NCI-H146 (cell line): ENCODE results near the gene TOMM34.
A peak's percentile ranks its signal among the peaks of the same experiment; 100 is the strongest.

Source experiments
- DNase-seq: peaks from one replicate; lab custom pipeline; 2025; lab: John Stamatoyannopoulos, UW

The TOMM34 gene

DNA sequence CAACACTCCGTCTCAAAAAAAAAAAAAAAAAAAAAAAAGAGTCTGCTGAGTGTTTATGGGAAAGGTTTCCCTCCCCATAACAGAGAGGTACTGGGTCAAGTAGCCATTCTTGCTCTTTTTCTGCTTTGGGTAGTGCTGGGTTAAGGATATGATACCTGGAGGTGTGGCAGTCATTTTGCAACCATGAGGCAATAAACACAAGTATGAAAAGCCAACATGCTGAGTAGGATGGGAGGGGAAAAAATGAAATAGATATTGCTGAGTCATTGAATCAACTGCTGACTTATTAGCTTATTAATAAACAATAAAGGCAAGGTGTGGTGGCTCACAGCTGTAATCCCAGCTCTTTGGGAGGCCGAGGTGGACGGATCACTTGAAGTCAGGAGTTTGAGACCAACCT lies 2.3 kb upstream of the TOMM34 start:
- DNase-seq = no peak

- no peak for DNase-seq
Observed at GRCh38 chr20:44961870-44962267, 1.7 kb upstream of the TOMM34 start.

- no peak for DNase-seq
Observed at GRCh38 chr20:44961011-44961869, 1.0 kb upstream of the TOMM34 start.

DNA sequence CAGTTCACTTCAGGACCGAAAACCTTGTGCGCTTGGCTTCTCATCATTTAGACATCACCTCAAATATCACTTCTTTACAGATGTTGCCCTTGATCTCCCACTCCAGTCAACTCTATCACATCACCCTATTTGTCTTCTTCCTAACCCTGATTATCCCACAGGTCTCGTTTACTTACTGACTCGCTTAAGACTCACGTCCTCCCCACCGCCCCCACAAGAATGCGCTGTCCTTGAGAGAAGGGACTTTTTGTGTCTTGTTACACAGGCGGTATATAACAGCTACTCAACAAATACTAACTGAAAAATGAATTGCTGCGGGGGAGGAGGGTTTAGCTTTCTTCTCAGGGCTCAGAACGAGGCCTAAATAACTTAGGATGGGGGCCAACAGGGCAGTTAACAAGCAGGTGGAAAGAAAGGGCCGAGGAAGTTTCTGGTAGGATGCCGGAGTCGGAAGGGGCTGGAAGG lies 527 bp downstream of the TOMM34 start:
- DNase-seq = peak; percentile 39

- DNase-seq = no peak
Observed at GRCh38 chr20:44959082-44959637, 1.0 kb downstream of the TOMM34 start.

DNA sequence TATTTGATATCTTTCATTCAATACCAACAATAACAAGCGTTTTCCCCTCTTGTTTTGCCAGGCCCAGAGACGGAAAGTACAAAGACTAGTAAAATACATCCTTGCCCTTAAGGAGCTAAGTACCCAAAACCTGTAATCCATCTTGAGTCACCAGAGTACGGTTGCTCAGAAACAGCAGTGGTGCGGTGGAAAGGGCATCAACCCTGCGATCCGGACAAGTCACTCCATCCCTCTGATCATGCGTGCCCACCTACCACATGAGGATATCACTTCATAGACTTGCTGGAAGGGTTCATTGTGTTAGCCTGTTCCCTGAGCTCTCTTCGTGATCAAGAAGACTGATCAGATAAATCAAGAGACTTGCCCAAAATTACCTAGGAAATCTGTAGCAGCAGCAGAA lies 1.9 kb downstream of the TOMM34 start:
- DNase-seq = no peak

- DNase-seq = no peak
Observed at GRCh38 chr20:44956410-44956809, 3.8 kb downstream of the TOMM34 start.

- DNase-seq = no peak
Observed at GRCh38 chr20:44955270-44955669, 4.9 kb downstream of the TOMM34 start.

DNA sequence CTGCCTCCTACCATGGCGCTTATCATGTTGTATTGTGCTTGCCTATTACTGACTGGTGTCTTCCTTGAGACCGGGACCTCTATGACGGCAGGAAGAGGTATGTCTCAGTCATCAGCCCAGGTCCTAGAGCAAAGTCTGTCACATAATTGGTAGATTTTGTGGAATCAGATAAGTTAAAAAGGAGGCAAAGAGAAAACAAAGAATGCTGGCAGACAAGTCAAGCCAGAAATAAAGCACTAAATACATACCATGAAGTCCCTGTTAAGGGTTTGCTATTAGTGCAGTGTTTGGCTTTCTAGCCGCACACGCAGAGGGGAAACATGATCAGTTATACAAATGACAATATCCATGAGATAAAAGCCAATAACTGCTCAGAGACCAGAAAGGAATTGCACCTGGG lies 6.0 kb downstream of the TOMM34 start:
- DNase-seq = no peak

DNA sequence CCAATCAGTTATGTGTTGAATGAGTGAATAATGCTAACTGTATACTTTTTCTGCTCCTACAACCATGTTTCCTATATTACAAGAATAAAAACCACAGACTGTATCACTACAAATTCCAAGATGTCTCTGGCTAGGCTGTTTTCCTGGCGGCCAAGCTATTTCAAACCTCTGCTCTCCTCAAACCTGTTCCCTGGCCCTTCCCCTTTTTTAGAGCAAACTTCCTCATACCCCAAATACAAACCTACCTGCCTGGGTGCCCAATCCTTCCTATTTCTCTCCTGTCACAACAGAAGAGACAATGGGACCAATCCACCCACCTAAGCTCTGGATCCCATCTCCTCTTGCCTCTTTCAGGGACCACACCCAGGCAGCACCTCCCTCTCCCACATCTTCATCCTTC lies 7.5 kb downstream of the TOMM34 start:
- DNase-seq = no peak

DNA sequence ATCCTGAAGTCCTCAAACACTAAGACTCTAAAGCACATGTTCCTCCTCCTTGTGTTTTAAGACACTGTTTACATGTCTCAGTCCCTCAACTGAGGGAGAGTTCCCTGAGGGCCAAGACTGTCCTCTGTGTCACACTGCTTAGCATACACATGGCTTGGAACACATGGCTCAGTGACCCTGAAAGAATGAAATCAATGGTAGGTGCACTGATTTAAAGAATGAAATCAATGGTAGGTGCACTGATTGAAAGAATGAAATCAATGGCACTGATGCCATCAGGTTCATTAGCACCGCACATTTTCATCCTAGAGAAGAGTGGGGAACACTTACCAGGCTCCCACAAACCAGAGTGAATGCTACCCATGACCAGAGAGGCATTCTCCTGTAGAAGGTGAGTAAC lies 9.8 kb downstream of the TOMM34 start:
- no peak for DNase-seq

GRCh38 chr20:44948513-44948912 lies 11.7 kb downstream of the TOMM34 start:
- no peak for DNase-seq

DNA sequence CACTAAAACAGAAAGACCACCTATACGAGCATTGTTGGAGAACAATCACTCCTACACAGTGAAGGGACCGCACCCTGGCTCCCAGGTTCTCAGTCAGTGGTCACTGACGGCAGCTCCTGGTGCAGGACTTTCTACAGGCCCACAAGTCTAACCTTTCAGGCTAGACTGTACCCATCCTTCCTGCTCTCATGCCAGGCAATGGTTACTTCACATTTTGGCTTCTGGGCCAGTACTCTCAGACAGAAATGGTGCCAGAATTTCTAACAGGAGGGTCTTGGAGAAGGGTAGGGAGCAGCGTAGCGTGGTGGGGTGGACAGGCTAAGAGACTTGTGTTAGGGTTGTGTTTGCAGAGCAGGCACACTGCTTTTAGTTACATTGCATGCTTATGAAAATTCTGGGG lies 12.1 kb downstream of the TOMM34 start:
- DNase-seq = no peak

DNA sequence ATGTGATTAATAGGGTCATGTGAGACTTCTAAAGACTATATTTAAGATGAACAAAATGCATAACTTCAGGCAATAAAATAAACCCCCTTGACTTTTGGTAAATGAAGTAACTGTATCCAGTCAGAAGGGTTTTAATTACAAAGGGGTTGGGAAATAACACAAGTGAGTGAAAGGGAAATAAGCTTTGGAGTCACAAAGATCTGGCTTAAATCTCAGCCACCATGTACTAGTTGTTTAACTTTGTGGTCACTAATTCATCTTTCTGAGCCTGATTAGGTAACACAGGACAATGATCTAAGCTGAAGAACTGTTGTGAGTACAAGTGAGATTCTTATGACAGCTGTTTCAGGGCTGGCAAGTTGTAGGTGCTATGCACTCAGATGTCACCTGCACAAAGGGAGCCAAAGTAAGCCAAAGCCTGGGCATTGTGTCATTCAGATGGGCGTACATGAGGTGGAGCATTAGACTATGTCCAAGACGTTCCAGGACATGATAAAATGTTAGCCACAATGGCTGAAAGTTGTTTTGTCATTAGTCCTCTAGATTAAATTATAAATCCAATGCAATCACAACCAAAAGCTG lies 13.8 kb downstream of the TOMM34 start:
- DNase-seq = no peak

- no peak for DNase-seq
Observed at GRCh38 chr20:44945261-44945660, 14.9 kb downstream of the TOMM34 start.

DNA sequence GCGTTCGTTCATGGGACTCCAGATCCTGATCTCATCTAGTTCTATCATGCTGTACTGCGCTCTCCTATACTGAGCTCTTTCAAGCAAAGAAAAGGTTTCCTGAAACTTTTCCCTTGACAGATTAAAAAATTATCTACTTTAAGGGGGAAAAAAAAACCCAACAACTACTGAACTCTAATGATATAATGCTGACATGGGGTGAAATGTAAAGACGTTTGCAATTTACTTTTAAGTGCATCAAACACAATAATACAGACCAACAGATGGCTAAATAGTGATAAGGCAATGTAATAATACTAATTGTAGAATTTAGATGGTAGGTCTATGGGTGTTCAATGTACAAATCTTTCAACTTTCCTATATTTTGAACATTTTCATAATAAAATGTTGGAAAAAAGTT lies 16.4 kb downstream of the TOMM34 start:
- no peak for DNase-seq

DNA sequence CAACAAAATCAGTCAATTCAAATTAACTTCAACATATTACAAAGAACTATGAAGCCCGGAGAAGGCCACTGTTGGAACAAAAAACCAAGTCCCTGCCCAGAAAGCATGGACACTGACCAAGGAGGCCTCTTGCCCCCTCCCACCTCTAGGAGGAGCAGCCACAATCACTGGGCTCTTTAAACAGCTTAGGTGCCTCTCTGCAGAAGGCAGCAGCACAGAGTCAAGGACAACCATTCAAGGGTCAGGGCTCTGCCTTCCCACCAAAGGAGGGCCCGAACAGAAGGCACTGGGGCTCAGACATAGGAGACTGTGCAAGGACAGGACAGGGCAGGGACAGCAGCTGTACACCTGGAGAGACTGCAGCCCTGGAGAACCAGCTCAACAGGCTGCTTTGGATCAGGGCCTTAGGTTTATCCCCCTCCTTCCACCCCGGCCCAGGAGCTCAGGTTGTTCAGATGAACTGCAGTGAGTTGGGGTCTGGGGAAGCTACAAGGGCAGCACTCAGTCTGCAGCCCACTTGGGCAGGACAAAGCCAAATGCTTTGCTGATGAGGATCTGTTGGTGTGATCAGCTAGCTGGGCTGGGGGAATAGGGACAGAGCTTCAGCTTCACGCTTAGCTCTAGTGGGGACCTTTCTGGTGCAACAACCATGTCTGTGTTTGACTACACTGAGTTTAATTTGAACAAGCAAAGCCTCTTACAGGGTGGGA lies 17.8 kb downstream of the TOMM34 start:
- DNase-seq = no peak

GRCh38 chr20:44941120-44941691 lies 19.0 kb downstream of the TOMM34 start:
- DNase-seq = no peak

DNA sequence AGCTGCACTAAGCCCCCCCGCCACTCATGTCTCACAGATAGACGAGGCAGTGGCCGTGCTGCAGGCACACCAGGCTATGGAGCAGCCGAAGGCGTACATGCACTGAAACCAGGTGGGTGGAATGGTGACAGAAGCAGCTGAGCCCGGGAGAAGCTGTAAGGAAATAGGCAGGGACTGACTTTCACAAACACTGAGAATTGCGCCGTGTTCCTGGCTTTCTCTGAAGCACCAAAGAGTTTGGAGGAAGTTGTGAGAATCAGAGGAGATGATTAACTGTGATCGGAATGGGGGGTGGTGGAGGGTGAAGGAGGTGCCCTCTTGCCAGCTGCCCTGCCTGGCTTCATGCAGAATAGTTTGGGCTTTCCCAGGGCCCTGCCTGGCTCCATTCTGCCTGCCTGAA lies 21.6 kb downstream of the TOMM34 start:
- no peak for DNase-seq

DNA sequence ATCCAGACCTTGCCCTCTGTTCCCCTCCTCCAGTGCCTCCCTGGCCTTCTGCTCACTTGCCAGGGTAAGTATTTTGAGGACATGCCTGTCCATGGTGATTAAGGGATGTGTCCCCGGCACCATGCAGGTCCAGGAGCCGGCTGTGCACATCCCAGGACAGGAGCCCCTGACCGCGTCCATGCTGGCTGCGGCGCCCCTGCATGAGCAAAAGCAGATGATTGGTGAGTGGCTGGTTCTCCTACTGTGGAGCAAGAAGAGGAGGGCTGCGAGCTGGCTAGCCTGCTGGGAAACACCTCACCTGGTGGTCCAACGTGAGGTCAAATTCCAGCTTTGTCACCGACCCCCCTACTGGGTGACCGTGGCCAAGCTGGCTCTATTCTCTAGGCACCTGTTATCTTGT lies 23.7 kb downstream of the TOMM34 start:
- no peak for DNase-seq

- no peak for DNase-seq
Observed at GRCh38 chr20:44932916-44933315, 27.3 kb downstream of the TOMM34 start.

DNA sequence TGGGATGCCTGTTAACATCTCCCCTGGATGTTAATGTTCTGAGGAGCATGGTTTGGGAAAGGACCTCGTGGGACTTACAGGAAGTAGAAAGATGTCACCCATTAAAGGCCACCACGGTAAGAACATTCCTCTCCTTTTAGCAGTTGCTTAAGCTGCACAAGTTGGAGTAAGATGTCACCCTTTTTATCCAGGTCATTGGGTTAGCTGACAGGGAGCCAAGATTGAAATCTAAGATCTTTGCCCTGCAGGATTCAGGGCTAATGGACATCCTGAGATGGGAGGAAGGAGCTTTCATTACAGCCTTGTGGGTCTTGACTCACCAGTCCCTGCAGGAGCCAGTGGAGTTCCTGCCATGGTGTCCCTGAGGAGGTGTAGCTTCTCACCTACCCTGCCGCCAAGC lies 28.3 kb downstream of the TOMM34 start:
- no peak for DNase-seq
